ENCODE measurements around the gene BAZ1A. TPM values are rescaled to one million over a fixed set of nuclear protein-coding genes. Genes with fewer than 3 reads are reported as not detected.

Gene BAZ1A
- total RNA-seq, 1 experiment from 2014 or later: 28.2 TPM

DNA sequence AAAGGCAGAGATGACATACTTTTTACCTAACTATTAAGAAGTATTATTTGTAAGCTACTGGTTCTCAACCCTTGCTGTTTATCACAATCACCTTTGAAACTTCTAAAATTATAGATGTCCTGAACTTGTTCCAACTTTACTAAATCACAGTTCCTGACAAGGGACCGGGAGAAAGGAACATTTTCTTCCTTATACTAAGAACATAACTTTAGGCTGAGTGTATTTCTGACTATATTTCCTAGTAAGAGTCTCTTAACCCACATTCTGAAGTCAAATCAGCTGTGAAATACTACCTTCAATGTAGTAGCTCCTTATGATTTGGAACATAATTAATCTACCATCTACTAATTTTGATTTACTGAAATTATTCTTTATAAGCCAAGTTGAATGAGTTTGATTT, 80.2 kb downstream of the BAZ1A start:
- ATAC-seq (no peak), DNase-seq (ENCODE audit: low spot score) (no peak)
- CTCF ChIA-PET: no interaction called here
- TF ChIP-seq, protein P1, sequence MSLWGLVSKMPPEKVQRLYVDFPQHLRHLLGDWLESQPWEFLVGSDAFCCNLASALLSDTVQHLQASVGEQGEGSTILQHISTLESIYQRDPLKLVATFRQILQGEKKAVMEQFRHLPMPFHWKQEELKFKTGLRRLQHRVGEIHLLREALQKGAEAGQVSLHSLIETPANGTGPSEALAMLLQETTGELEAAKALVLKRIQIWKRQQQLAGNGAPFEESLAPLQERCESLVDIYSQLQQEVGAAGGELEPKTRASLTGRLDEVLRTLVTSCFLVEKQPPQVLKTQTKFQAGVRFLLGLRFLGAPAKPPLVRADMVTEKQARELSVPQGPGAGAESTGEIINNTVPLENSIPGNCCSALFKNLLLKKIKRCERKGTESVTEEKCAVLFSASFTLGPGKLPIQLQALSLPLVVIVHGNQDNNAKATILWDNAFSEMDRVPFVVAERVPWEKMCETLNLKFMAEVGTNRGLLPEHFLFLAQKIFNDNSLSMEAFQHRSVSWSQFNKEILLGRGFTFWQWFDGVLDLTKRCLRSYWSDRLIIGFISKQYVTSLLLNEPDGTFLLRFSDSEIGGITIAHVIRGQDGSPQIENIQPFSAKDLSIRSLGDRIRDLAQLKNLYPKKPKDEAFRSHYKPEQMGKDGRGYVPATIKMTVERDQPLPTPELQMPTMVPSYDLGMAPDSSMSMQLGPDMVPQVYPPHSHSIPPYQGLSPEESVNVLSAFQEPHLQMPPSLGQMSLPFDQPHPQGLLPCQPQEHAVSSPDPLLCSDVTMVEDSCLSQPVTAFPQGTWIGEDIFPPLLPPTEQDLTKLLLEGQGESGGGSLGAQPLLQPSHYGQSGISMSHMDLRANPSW (CRISPR knock-in tag; conservative IDR thresholded peaks at IDR 0.05; ENCODE audit: low read depth): no peak
- TF ChIP-seq ZNF263 (CRISPR knock-in tag; IDR thresholded peaks at IDR 0.05; ENCODE audit: low read depth): no peak
- TF ChIP-seq EMX1 (CRISPR knock-in tag; IDR thresholded peaks at IDR 0.05): no peak
- no peak for TF ChIP-seq FOXK1 (CRISPR knock-in tag; IDR thresholded peaks at IDR 0.05)
- TF ChIP-seq RORB (CRISPR knock-in tag; IDR thresholded peaks at IDR 0.05): no peak
- no peak for TF ChIP-seq CREM (CRISPR knock-in tag; IDR thresholded peaks at IDR 0.05)
- TF ChIP-seq SP1 (CRISPR knock-in tag; conservative IDR thresholded peaks at IDR 0.05): no peak
- TF ChIP-seq, protein P2, sequence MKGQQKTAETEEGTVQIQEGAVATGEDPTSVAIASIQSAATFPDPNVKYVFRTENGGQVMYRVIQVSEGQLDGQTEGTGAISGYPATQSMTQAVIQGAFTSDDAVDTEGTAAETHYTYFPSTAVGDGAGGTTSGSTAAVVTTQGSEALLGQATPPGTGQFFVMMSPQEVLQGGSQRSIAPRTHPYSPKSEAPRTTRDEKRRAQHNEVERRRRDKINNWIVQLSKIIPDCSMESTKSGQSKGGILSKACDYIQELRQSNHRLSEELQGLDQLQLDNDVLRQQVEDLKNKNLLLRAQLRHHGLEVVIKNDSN (CRISPR knock-in tag; IDR thresholded peaks at IDR 0.05): no peak
- peaks cover 9% of the 10 kb centered on the region for H3K9me3 Mint-ChIP-seq
- H3K4me3 Mint-ChIP-seq: no peak overlapping the region
- POLR2A ChIA-PET: interaction anchor here (0.7 kb wide), 1 partner anchor 448 kb away, joined by 3 read pairs; no protein-coding TSS in a partner anchor
- H3K27me3 Mint-ChIP-seq (ENCODE audit: low read depth): no peaks in the 10 kb centered on the region
- no peak overlapping the region for H3K27ac Mint-ChIP-seq
- no peaks in the 10 kb centered on the region for H3K4me1 Mint-ChIP-seq
- peaks cover 55% of the 10 kb centered on the region for H3K36me3 Mint-ChIP-seq

DNA sequence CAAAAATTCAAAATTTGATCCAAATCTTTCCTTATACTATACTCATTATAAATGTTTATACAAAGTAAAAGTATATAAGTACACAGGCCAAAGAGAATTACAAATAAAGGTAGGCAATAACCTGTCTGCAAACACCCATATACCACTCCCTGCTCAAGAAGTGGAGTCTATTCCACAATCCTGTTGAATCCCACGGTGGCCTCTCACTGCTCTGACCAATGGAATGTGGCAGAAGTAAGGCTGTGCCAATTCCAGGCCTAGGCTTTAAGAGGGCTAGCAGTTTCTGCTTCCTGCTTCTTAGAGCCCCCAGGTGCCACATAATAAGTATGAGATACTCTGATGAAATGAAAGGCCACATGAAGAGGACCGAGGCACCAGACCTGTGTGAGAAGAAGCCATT, 80.9 kb downstream of the BAZ1A start:
- Mint-ChIP-seq H3K27ac (no peak overlapping the region), H3K4me1 (no peaks in the 10 kb centered on the region), H3K36me3 (peaks cover 52% of the 10 kb centered on the region), H3K9me3 (peaks cover 9% of the 10 kb centered on the region), H3K4me3 (no peak overlapping the region), H3K27me3 (ENCODE audit: low read depth) (no peaks in the 10 kb centered on the region)
- no peak for ATAC-seq
- ChIA-PET POLR2A (no interaction called here), CTCF (no interaction called here)
- no peak for DNase-seq (ENCODE audit: low spot score)
- TF ChIP-seq GTF2I (CRISPR knock-in tag; conservative IDR thresholded peaks at IDR 0.05) (no peak), JUN (CRISPR knock-in tag; IDR thresholded peaks at IDR 0.05) (no peak), SMAD3 (CRISPR knock-in tag; IDR thresholded peaks at IDR 0.05; ENCODE audit: borderline replicate concordance) (no peak), TEAD1 (CRISPR knock-in tag; IDR thresholded peaks at IDR 0.05) (no peak), ZBTB21 (CRISPR knock-in tag; IDR thresholded peaks at IDR 0.05; ENCODE audit: borderline replicate concordance) (no peak), IRF2 (CRISPR knock-in tag; IDR thresholded peaks at IDR 0.05; ENCODE audit: borderline replicate concordance, low read depth) (no peak), ZNF396 (CRISPR knock-in tag; IDR thresholded peaks at IDR 0.05; ENCODE audit: borderline replicate concordance) (no peak), CREB1 (CRISPR knock-in tag; IDR thresholded peaks at IDR 0.05) (no peak), ZNF138 (CRISPR knock-in tag; conservative IDR thresholded peaks at IDR 0.05) (no peak), ZNF263 (CRISPR knock-in tag; IDR thresholded peaks at IDR 0.05; ENCODE audit: low read depth) (no peak), MXD4 (CRISPR knock-in tag; IDR thresholded peaks at IDR 0.05; ENCODE audit: borderline replicate concordance) (no peak)
- TF ChIP-seq, protein P3, sequence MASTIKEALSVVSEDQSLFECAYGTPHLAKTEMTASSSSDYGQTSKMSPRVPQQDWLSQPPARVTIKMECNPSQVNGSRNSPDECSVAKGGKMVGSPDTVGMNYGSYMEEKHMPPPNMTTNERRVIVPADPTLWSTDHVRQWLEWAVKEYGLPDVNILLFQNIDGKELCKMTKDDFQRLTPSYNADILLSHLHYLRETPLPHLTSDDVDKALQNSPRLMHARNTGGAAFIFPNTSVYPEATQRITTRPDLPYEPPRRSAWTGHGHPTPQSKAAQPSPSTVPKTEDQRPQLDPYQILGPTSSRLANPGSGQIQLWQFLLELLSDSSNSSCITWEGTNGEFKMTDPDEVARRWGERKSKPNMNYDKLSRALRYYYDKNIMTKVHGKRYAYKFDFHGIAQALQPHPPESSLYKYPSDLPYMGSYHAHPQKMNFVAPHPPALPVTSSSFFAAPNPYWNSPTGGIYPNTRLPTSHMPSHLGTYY (CRISPR knock-in tag; IDR thresholded peaks at IDR 0.05): no peak
- TF ChIP-seq, protein P4, sequence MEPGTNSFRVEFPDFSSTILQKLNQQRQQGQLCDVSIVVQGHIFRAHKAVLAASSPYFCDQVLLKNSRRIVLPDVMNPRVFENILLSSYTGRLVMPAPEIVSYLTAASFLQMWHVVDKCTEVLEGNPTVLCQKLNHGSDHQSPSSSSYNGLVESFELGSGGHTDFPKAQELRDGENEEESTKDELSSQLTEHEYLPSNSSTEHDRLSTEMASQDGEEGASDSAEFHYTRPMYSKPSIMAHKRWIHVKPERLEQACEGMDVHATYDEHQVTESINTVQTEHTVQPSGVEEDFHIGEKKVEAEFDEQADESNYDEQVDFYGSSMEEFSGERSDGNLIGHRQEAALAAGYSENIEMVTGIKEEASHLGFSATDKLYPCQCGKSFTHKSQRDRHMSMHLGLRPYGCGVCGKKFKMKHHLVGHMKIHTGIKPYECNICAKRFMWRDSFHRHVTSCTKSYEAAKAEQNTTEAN (CRISPR knock-in tag; IDR thresholded peaks at IDR 0.05): no peak
- TF ChIP-seq, protein P5, sequence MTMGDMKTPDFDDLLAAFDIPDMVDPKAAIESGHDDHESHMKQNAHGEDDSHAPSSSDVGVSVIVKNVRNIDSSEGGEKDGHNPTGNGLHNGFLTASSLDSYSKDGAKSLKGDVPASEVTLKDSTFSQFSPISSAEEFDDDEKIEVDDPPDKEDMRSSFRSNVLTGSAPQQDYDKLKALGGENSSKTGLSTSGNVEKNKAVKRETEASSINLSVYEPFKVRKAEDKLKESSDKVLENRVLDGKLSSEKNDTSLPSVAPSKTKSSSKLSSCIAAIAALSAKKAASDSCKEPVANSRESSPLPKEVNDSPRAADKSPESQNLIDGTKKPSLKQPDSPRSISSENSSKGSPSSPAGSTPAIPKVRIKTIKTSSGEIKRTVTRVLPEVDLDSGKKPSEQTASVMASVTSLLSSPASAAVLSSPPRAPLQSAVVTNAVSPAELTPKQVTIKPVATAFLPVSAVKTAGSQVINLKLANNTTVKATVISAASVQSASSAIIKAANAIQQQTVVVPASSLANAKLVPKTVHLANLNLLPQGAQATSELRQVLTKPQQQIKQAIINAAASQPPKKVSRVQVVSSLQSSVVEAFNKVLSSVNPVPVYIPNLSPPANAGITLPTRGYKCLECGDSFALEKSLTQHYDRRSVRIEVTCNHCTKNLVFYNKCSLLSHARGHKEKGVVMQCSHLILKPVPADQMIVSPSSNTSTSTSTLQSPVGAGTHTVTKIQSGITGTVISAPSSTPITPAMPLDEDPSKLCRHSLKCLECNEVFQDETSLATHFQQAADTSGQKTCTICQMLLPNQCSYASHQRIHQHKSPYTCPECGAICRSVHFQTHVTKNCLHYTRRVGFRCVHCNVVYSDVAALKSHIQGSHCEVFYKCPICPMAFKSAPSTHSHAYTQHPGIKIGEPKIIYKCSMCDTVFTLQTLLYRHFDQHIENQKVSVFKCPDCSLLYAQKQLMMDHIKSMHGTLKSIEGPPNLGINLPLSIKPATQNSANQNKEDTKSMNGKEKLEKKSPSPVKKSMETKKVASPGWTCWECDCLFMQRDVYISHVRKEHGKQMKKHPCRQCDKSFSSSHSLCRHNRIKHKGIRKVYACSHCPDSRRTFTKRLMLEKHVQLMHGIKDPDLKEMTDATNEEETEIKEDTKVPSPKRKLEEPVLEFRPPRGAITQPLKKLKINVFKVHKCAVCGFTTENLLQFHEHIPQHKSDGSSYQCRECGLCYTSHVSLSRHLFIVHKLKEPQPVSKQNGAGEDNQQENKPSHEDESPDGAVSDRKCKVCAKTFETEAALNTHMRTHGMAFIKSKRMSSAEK (CRISPR knock-in tag; IDR thresholded peaks at IDR 0.05; ENCODE audit: borderline replicate concordance): no peak
- TF ChIP-seq, protein P6, sequence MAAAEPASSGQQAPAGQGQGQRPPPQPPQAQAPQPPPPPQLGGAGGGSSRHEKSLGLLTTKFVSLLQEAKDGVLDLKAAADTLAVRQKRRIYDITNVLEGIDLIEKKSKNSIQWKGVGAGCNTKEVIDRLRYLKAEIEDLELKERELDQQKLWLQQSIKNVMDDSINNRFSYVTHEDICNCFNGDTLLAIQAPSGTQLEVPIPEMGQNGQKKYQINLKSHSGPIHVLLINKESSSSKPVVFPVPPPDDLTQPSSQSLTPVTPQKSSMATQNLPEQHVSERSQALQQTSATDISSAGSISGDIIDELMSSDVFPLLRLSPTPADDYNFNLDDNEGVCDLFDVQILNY (CRISPR knock-in tag; IDR thresholded peaks at IDR 0.05): no peak
- TF ChIP-seq, protein P7, sequence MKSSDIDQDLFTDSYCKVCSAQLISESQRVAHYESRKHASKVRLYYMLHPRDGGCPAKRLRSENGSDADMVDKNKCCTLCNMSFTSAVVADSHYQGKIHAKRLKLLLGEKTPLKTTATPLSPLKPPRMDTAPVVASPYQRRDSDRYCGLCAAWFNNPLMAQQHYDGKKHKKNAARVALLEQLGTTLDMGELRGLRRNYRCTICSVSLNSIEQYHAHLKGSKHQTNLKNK (CRISPR knock-in tag; IDR thresholded peaks at IDR 0.05): no peak
- TF ChIP-seq, protein P8, sequence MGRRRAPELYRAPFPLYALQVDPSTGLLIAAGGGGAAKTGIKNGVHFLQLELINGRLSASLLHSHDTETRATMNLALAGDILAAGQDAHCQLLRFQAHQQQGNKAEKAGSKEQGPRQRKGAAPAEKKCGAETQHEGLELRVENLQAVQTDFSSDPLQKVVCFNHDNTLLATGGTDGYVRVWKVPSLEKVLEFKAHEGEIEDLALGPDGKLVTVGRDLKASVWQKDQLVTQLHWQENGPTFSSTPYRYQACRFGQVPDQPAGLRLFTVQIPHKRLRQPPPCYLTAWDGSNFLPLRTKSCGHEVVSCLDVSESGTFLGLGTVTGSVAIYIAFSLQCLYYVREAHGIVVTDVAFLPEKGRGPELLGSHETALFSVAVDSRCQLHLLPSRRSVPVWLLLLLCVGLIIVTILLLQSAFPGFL (CRISPR knock-in tag; IDR thresholded peaks at IDR 0.05; ENCODE audit: borderline replicate concordance): no peak

Data from WTC11 (cell line).